K562 (cell line): ENCODE data around the gene GPR162. TPM values are rescaled to one million over a fixed set of nuclear protein-coding genes. Genes with fewer than 3 reads are reported as not detected.
A peak's percentile ranks its signal among the peaks of the same experiment; 100 is the strongest.

ENCODE experiments used
- HNRNPUL1 ChIP-seq: fragments of 200-400 bp; formaldehyde crosslinking; IDR thresholded peaks from 2 replicates; pipeline ENCODE4 v1.6.1; 2017; ENCODE audit warnings: low read length
- LEF1 ChIP-seq: fragments of 450-650 bp; IDR thresholded peaks from 2 replicates; pipeline ENCODE4 v1.6.1; 2016; ENCODE audit warnings: mild to moderate bottlenecking
- MGA ChIP-seq: fragments of 450-650 bp; IDR thresholded peaks from 2 replicates; pipeline ENCODE4 v1.6.1; 2016; ENCODE audit warnings: mild to moderate bottlenecking, moderate library complexity
- NRF1 ChIP-seq, 2 experiments: fragments of 450-650 bp; IDR thresholded peaks in 1 of 2; conservative IDR thresholded peaks in 1 of 2; 2 replicates each; pipeline ENCODE4 v1.6.1; 2014; ENCODE audit warnings: mild to moderate bottlenecking in 2 of 2
- POLR2B ChIP-seq: fragments of 450-650 bp; IDR thresholded peaks from 2 replicates; pipeline ENCODE4 v1.6.1; 2018; ENCODE audit warnings: low read depth; ENCODE audit not compliant: partially characterized antibody
- RNF219 ChIP-seq: fragments of 250-450 bp; sonication (Bioruptor Pico); IDR thresholded peaks from 2 replicates; pipeline ENCODE4 v1.5.0; 2022; ENCODE audit warnings: mild to moderate bottlenecking
- SRF ChIP-seq, 2 experiments: fragments of 250-450, 450-650 bp in 1 of 2; sonication (Bioruptor Pico) in 1 of 2; sonication (generic) in 1 of 2; formaldehyde crosslinking; IDR thresholded peaks; 2 replicates each; pipeline versions ENCODE4 v1.5.0 to v1.5.1; 2020 to 2022; ENCODE audit warnings: mild to moderate bottlenecking in 1 of 2, missing genetic modification reagents in 1 of 2
- U2AF1 ChIP-seq: fragments of 200-400 bp; formaldehyde crosslinking; optimal IDR thresholded peaks from 2 replicates; pipeline ENCODE3; 2017; ENCODE audit warnings: mild to moderate bottlenecking, low read depth, low read length, moderate library complexity
- ZBTB12 ChIP-seq: fragments of 250-450 bp; sonication (Bioruptor Pico); IDR thresholded peaks from 2 replicates; pipeline ENCODE4 v1.4.0; 2020
- ZNF143 ChIP-seq: sonication (generic); formaldehyde crosslinking; IDR thresholded peaks from 2 replicates; pipeline ENCODE4 v1.9.0; 2022; ENCODE audit warnings: mild to moderate bottlenecking, missing genetic modification reagents
- ZNF146 ChIP-seq: IDR thresholded peaks from one replicate; pipeline ENCODE4 v1.6.1; 2018; ENCODE audit warnings: missing compliant biosample characterization; ENCODE audit not compliant: unreplicated experiment
- ZNF785 ChIP-seq: fragments of 250-450 bp; sonication (Bioruptor Pico); IDR thresholded peaks from 2 replicates; pipeline ENCODE4 v1.4.0; 2020; ENCODE audit warnings: mild to moderate bottlenecking
- polyA plus RNA-seq, 8 experiments: library from polyadenylated mRNA; depleted of rRNA in 4 of 8; stranded (reverse) in 5 of 8; unstranded in 3 of 8; fragments of >200 nt; fragmentation: Nextera tagmentation in 2 of 8; fragmentation: Illumina TruSeq in 1 of 8; extraction: Ambion mirVana in 2 of 8; extraction: Trizol in 1 of 8; gene quantifications; 2 replicates each; pipeline versions ENCODE4 v1.2.1 to v1.2.3, GENCODE V29; 2011 to 2014; ENCODE audit warnings: inconsistent platforms in 1 of 8, missing spikeins in 1 of 8
- total RNA-seq, 7 experiments: library from RNA; depleted of rRNA in 6 of 7; stranded (reverse); fragments of >200 nt in 6 of 7; fragmentation: Illumina TruSeq in 2 of 7; extraction: Trizol in 2 of 7; gene quantifications; 2 replicates each; pipeline versions ENCODE4 v1.2.1 to v1.2.3, GENCODE V29; 2011 to 2021; ENCODE audit warnings: low replicate concordance in 1 of 7

The GPR162 gene
- total and polyA plus RNA-seq, 9 of the 15 experiments (the other 6 are each of a cell fraction or from before 2014, with no cell fraction given): 0.65 to 1.8 (median 1.1) TPM; not detected in 2

- TF ChIP-seq MGA: peak; percentile 79
- TF ChIP-seq ZNF143 (CRISPR knock-in tag): 0 out of 2 replicates have a peak, but pooled peaks have one; percentile 33
- no peak for TF ChIP-seq RNF219 (CRISPR knock-in tag)
- TF ChIP-seq POLR2B: no peak
- TF ChIP-seq HNRNPUL1: no peak
- peak; percentile 80 to 84 for TF ChIP-seq NRF1 (conservative IDR thresholded peaks at IDR 0.05 in 1 of 2, IDR thresholded peaks at IDR 0.05 in 1 of 2)
- TF ChIP-seq ZNF785 (CRISPR knock-in tag): no peak
- no peak for TF ChIP-seq ZBTB12
- TF ChIP-seq LEF1: peak; percentile 68; the same call in 1 of the 2 replicates
- no peak for TF ChIP-seq U2AF1
- TF ChIP-seq ZNF146 (CRISPR knock-in tag): no peak
- TF ChIP-seq SRF (CRISPR knock-in tag; IDR thresholded peaks at IDR 0.05): no peak
Measured at GRCh38 chr12:6778574-6779550, 42.8 kb upstream of the GPR162 start (continued).
